Kidney capillary endothelial cell (primary cell): Measurements from ENCODE around the gene SEL1L.
"Not testable (repeated sequence)": the region's sequence is repeated elsewhere in the genome, so short reads cannot be mapped to it uniquely, and the experiment has no call there.

Experiments
- DNase-seq: peaks from one replicate; pipeline ENCODE4 v3.0.0-alpha.2; 2018; ENCODE audit warnings: low spot score

Gene SEL1L

DNA sequence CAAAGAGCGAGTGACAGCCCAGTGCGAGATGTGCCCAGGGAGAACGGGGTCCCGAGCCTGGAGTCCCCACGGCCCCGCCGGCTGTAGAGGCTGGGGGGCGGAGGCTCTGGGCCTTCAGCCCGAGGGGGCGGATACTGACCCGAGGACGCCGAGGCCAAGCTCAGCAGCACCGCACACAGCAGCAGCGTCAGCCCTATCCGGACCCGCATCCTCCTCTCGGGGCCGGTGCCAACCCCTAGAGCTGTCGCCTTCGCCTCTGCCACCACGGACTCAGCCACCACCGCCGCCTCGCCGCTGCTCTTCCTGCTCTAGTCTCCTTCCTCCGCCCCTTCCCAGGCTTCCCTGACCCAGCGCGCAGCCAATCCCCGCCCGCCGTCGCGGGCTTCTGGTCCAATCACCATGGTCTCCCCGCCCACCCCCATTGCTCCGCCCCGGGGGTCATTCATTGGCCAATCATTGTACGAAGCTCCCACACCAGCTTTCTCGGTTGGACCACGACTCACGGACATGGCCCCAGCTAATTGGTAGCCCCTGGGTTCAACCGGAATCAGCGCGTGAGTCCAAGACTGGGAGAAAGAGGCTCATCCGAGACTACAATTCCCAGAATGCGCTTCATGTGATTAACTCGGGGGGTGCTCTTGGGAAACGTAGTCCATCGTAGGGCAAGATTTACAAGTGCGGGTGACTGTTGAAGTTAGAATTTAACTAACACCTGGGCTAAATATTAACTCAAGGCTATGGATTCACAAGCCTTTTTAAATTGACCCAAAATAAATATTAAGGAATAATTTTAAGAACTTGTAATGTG, at the start of gene SEL1L:
SEL1L (minus strand) TSS at position 318 of the 808 bp plus-strand sequence; CDS start at position 209, 109 bp downstream.
- peak; percentile 99 for DNase-seq

DNA sequence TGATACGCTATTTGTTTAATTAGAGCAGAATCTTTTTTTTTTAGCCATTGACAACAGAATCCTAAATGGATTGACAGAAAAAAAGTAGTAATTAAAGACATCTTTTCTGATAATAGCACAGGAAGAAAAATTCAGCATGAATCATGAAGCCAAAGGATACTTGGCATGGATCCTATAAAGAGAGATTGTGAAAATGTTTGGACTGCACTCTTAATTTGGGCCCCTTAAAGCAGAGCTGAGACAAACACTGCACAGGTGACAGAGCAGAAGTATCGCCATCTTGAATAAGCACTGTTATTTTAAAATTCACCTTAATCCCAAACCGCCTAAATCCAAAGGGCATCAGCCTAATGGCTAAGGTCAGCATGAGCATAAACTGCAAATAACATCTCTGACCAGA, 48.8 kb upstream of the SEL1L start:
- DNase-seq = no peak

DNA sequence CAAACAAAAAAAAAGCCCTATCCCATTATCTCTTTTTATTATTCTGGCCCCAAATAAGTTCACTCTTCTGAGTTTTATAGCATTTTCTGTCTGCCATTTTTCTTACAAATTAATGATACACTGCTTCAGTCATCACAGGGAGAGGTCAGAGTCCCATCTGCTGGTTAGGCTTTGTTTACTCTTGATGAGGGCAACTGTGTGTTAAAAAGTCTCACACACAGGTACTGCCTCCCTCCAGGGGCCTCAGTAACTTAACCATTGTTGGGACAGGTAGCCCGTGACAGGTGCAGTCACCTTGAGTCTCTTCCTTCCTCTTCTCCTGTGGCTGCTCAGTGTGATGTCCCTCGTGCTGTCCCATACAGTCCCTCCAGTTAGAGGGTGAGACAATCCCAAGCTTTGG, 45.5 kb upstream of the SEL1L start:
- DNase-seq = no peak

DNA sequence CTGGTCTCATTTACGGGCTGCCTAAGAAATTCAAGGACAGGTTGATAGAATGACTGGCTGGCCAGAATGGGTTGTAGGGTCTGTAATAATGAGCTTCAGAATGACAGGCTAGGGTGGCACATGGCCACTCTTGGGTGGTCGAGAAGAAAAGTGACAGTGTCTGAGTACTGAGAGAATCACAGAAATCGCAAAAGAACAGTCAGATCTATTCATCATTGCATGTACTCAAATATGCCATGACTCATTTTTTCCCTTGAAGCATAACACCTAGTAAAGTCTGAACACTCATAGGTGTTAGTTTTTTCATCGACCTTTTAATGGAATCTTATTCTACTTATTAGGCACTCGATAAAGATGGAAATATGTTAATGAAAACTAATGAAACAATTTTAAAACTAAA, 37.8 kb upstream of the SEL1L start:
- no peak for DNase-seq

DNA sequence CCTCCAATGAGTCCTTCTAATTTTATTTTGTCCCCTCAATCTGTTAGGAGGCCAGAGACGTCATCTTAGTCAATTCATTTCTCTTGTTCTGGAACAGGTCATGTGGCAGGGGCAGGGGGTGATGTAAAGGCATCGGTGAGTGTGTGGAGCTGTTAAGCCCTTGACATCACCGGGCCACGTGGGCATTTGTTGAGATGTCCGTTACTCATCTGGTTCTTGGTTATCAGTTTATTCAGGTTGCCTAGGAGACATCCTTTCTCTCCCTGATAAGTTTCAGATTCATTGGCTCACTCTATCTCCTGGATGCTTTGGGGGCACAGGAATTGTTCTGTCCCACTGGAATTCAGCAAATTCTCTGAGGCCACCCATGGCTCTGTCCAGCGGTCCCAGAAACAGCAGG, 33.6 kb upstream of the SEL1L start:
- DNase-seq = no peak

DNA sequence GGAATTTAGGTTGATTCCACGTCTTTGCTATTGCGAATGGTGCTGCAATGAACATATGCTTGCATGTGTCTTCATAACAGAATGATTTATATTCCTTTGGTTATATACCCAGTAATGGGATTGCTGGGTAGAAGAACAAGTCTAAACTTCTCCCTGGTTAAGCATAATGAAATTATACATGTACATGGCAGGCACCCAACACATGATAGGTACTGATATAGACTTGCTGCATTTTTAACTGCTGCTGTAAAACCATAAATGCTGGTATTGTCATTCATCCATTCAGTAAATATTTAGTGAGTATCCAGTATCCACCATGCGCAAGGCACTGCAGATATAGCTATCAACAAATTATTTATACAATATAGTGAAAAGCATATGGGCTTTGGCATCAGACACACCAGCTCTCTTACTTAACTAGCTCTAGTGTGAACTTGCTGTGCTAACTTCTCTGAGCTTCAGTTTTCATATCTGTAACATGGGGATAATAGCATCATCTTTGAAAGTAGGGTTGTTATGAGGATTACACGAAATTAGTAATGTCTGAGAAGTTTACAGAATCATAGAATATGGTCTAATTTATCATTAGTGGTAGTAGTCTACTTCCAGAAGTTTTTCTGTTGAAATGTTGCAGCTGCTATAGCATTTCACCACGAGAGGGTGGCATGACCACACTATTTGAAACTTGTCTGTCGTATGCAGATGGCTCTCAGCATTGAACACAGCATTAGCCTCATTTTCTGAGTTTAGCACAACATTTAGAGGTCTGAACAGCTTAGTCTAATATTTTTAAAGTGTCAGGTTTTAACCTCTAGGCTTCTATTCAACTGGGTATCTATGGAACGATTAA, 32.0 kb upstream of the SEL1L start:
- DNase-seq = peak; percentile 3

DNA sequence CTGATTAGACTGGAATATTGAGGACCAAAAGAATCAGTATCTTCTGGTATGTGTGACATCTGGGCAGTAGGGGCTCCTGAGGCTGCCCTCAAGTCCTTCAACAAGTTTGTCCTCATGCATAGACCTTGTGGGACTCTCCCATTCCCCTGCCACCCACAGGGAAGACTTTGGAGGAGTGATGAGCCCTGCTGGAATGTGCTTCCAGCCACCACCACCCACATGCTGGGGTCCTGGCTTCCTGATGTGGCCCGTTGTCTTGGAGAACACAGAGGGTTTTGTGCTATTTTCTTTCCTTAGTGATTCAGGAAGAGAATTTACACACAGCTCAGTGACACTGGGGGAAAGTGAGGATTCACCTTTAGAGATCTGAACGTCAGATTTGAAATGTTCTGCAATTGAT, 29.2 kb upstream of the SEL1L start:
- DNase-seq = no peak

DNA sequence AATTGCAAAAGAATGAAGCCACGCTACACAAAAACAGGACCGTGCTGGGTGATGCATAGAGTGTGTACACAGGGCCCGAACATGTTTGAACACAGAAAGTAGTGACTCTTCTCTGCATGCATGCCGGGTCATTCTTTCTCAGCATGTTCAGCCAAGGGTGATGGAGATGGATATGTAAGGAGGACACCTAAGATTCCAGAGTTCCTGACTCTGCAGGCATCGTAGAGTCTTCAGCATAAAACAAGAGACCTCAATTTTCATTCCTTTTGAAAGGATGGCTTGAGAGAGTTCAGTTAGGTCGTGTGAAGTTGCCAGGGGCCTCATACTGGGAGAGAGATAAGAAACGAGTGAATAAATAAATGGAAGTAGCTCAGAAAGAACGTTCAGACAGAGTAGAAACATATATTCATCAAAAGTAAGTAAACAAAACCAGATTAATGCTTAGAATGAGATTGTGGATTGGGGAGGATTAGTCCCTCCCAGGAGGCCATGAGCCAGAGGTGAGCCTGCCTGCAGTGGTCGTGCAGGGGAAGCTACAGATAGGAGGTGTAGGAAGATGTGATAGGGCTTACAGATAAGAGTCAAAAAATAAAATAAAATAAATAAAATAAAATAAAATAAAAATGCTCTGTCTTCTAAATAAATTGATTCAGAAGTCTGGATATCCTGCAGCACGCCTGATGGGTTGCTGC, 27.6 kb upstream of the SEL1L start:
- DNase-seq = no peak

DNA sequence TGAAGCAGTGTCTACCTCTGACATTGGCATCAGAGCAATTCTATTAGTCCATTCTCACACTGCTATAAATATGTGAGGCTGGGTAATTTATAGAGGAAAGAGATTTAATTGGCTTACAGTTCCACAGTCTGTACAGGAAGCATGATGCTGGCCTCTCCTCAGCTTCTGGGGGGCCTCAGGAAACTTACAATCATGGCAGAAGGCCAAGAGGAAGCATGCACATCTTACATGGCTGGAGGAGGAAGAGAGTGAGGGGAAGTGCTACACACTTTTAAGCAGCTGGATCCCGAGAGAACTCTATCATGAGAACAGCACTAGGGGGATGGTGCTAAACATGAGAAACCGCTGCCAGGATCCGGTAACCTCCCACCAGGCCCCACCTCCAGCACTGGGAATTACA, 25.7 kb upstream of the SEL1L start:
- DNase-seq = no peak

DNA sequence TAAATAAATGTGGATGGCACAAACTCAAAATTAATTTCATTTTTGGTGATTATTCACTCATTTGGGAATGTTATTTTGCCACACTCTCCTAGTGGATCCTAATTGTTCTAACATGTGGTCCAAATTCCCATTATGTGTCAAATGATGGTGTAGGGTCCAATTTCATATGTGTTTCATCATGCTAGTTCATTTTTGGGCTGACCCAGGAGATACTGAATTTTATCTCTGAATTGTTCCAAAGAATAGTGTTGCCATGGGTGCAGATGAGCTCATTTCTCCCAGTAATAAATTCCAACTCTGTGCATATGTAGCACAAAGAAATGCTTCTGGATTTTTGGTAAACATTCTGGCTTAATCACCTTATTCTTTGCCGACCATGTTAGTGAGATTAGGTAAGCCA, 23.5 kb upstream of the SEL1L start:
- DNase-seq = no peak

DNA sequence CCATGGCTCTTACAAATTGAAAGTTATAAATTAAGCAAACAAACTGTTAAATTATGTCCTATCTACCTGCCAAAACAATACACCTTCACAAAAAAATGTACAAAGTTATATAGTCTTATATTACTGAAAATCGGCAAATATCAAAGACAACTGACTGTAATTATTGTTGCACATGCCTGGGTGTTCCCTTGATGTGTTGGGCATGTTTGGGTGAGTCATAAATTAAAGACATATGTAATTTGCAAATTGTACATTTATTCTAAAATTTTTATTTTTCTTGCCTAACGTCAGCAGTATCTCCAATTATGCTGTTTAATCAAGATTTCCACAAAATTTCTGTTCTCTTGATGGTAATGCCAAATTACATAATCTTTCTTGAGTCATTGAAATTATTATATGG, 22.0 kb upstream of the SEL1L start:
- no peak for DNase-seq

DNA sequence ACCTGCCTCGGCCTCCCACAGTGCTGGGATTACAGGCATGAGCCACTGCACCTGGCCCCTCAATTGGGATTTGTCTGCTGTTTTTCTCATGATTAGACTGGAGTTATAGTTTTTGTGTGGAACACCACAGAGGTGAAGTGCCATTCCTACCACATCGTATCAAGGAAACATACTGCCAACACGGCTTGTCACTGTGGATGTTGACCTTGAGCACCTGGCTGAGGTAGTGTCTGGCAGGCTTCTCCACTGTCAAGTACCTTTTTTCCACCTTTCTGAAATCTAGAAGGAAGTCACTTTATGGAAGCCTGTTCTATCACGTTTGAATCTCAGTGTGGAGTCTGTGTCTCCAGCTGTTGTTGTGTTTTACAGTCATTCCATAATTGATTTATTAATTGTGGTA, 21.4 kb upstream of the SEL1L start:
- no peak for DNase-seq

DNA sequence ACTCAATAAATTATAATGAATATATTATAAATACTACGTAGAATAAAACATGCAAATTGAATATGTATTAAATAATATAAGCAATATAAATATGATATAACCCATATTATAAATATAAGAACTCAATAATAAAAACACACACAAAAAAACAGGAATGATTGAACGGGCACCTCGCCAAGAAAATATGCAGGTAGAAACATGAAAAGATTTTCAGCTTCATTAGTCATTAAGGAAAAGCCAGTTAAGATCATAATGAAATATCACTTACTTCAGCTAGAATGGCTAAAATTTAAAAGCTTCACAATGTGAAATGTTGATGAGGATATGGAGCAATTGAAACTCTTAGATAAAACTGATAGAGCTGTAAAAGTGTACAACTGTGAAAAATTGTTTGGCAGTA, 17.8 kb upstream of the SEL1L start:
- DNase-seq = no peak

DNA sequence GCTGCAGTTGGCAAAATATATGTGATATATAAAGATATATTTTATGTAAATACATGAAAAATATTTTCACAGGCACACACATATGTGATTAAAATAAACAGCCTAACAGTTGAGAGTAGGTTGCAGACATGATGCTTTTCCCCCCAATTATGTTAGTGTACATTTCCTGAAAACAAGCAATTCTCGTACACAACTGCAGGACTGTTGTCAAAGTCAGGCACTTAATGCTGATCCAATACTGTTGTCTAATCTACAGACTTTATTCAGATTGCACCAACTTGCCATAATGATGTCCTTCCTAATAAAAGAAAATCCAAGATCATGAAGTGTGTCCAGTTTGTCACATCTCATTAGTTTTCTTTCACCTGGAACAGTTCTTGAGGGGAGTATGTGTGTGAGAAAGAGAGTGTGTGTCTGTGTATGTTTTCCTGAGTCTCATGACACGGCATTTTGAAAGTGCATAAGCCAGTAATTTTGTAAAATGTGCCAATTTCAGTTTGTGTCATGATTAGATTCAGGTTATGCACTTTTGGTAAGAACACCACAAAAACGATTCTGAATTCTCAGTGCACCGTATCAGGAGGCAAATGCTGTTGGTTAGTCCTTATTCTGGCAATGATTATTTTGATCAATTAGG, 16.5 kb upstream of the SEL1L start:
- DNase-seq = no peak

DNA sequence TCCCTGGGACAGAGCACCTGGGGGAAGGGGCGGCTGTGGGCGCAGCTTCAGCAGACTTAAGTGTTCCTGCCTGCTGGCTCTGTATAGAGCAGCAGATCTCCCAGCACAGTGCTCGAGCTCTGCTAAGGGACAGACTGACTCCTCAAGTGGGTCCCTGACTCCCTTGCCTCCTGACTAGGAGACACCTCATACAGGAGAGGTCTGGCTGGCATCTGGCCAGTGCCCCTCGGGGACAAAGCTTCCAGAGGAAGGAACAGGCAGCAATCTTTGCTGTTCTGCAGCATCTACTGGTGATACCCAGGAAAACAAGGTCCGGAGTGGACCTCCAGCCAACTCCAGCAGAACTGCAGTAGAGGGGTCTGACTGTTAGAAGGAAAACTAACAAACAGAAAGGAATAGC, 7.6 kb upstream of the SEL1L start:
- not testable (repeated sequence) for DNase-seq

DNA sequence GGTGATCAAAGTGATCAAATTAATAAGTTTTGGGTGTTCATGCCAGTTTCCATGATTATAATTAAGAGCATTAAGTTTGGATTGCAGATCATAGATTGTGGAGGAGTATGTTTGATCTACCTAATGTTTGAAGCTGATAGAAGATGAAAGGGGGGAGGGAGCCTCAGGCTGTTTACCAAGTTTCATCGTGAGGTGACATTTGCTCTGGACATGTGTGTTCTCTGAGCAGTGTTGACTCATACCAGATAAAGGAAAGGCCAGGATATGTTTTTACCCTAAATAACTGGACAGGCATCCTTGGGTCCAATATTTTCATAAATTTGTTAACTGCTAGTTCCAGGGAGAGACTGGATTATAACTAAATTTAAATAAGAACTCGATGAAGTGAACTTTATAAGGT, 3.5 kb upstream of the SEL1L start:
- no peak for DNase-seq

DNA sequence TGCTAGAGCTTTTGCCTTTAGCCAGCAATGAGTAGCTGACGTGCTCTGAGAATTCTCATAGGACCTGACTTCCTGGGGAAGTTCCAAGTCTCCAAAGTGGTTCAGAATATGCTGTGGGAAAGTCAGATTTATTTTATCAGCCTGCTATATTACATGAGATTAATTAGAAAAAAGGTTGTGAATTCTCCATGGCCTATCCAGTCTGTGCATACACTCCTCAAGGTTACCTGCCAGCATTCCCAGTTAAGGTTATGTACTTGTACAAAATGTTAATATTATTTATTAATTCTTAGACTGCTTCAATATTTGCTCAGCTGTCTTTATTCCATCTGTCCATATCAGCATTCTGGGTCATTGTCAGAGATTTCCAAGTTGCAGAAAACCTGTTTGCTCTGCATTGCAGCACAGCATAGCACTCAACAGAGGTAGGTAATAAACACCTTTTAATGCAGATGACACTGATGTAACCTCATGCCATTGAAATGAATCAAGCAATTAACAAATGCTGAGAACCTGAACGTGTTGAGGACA, 2.7 kb upstream of the SEL1L start:
- DNase-seq = no peak

DNA sequence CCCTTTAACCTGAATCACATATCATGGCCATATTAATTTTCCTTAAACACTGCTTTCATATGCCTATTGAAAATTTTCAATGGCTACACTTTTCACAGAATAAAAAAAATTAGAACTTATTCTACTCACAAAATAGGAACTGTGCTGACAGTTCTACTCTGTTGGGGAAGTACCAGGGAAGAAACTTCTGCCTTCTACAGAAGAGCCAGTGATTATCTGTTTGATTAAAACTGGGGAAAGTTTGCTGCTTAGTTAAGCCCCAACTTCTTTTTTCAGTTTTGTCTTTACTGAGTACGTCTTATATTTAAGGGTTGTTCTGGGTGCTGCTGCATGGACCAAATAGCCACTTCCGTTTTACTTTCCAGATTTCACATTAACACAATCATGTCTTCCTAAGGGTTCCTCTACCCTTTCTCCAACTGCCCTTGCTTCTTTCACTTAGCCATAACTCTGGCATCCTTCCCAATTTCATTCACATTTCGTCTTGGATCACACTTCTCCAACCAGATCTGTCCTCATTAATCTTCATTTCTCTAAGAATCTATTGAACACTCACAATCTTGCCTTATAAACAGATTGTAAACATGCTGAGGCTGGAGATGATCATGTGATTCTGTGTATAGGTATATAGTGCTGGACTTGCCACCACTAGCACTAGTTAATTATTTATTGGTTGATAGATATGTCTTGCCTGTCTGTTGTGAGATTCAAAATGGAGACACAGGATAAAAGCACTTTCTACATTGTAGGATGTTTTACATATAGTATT, 1.9 kb upstream of the SEL1L start:
- no peak for DNase-seq

DNA sequence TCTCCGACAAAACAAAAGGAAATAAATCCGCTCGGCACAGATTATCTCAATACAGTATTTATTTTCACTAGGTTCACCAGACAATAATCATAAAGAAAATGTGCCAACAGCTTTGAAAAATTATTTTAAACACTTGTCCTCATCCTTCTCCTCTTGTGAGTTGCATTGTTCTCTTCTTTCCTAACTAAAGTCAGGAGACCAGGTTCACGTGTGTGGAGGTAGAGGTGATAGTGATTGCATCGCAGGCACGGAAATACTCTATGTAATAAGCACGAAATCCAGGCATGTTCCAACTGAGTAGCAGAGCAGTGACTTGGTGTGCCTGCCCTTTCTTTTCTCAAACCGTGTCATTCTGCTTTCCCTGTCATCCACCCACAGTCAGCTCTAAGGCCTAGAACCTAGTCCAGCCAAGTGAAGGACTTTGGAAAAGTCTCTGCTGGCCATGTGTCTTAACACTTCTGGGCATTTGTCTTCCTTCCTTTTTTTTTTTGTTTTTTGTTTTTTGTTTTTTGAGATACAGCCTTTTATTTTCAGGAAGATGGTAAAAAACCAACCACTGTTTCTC, 939 bp upstream of the SEL1L start:
- DNase-seq = no peak

DNA sequence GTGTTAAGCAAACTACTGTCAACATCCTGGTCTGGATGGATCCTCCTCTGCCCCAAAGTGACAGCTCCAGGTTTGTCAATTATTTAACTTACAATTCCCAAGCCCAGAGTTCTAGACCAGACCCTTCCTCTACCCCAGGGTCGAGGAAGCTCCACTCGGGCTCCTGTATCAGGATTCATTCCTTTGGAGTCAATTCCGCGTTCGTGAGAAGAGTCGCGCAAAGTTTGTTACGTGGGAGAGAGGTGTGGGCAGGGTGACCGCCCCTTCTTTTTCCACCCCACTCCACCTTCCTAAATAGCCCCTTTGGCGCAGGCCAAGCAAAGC, 479 bp downstream of the SEL1L start:
- no peak for DNase-seq

DNA sequence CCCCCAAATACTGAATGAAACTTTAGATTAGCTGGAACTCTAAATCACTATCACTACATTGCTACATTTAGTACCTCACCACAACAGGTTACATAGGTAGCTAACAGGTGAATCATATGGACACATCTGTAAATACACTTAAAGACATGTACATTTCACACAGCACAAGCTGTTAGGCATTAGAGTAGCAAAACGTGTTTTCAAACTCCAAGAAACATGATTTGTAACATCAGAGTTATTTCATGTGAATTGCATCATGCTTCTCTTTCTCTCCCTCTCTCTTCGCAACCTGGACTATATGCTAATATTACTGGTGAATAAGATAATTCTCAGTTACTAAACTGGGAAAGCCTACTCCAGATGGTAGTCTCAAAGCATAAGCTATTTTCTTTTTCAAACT, 4.3 kb downstream of the SEL1L start:
- no peak for DNase-seq
